Measurements from ENCODE around the gene BICD2. TPM values are rescaled to one million over a fixed set of nuclear protein-coding genes. Genes with fewer than 3 reads are reported as not detected.
A peak's percentile ranks its signal among the peaks of the same experiment; 100 is the strongest.

BICD2 gene
- total and polyA plus RNA-seq, 10 of the 15 experiments (the other 5 are each of a cell fraction or from before 2014, with no cell fraction given), result 5.3 to 25.5 (median 14.4) TPM

DNA sequence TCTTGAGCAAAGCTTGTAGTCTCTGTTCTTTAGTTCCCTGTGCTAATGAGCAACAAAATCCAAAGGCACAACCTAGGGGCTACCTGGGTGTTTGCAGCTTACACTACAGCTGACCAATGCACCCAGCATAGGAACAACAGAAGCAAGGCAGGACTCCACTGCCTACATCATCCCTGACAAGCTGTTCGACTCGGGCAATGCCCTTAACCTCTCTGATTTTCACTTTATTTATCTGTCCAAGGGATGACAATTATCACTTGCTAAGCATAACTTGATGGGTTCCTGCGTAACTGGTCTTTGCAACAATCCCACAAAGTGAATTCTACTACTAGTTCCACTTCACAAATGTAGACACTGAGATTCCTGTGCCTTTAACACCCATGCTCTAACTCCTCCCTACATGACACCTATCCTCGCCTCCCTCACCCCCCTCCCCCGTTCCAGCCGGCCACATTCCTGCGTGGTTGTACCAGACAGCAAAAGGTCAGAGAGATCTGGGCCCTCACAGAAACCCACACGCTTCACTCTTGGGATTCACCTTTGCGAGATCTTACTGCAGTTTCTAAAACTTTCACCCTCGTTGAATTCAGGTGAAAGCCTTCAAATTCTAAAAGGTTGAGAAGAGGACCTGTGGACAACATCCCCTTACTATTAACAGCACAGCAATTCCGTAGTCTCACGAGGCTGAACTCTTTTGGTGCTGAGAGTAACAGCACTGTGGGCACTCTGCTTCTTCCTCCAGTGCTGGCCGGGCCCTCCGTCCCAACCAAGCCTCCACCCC lies 95.7 kb downstream of the BICD2 start:
- FAIRE-seq, result peak; percentile 49
- peak overlapping the region; percentile 63 for H3K9ac ChIP-seq (ENCODE audit: control insufficient read depth, insufficient read depth, low read length)
- ChIA-PET POLR2A (no interaction called here), CTCF (interaction anchor here (0.9 to 1.8 kb wide), 2 partner anchors 38 to 384 kb away, joined by 3 to 6 read pairs; no protein-coding TSS in a partner anchor), SMC1A (ENCODE audit: uncharacterized antibody, unreplicated experiment) (no interaction called here), RAD21 (ENCODE audit: unreplicated experiment) (no interaction called here)
- intact Hi-C loops (cut with micrococcal nuclease; ENCODE audit: unreplicated experiment), result loop anchor here (5.0 kb wide), 1 partner anchor 38 kb away; no protein-coding TSS in a partner anchor
- no peaks in the 10 kb centered on the region for H3K27me3 ChIP-seq (replicated peaks in 1 of 2; ENCODE audit: control insufficient read depth in 2 of 2, insufficient read depth in 2 of 2, low read length in 1 of 2)
- H3K27ac ChIP-seq (ENCODE audit: control insufficient read depth, insufficient read depth), result peak overlapping the region; percentile 76
- DNase-seq (ENCODE audit: low read depth, low spot score), result no peak
- peak overlapping the region; percentile 89 for H3K4me2 ChIP-seq (ENCODE audit: control insufficient read depth, insufficient read depth)
- TSS peak; percentile 75 for BruUV-seq (replicated peaks)
- peaks cover 28% of the 10 kb centered on the region for H3K4me1 ChIP-seq (ENCODE audit: control insufficient read depth, insufficient read depth, low read length)
- peaks cover 4% of the 10 kb centered on the region; the same call in 1 of the 2 replicates for H4K20me1 ChIP-seq (ENCODE audit: control insufficient read depth, insufficient read depth)
- peaks cover 0 to 14% of the 10 kb centered on the region in 2 experiments; a peak in 2 of 4 replicates for H3K36me3 ChIP-seq (ENCODE audit: control insufficient read depth in 2 of 2, insufficient read depth in 2 of 2, low read length in 1 of 2)
- H3K79me2 ChIP-seq (ENCODE audit: control insufficient read depth, insufficient read depth, low read length), result peaks cover 56% of the 10 kb centered on the region
- H3K4me3 ChIP-seq, result peak overlapping the region; percentile 91
- 13% methylated on average over 14 of the region's 14 CpGs for WGBS (ENCODE audit: insufficient coverage, insufficient replicate concordance, low lambda C conversion rate, missing lambda C conversion rate)
- in situ Hi-C loops (cut with MboI), result no loop called here
- peak; percentile 35 for ATAC-seq
- H2AFZ ChIP-seq (ENCODE audit: control insufficient read depth, low read depth, low read length), result peak overlapping the region; percentile 40; the same call in 1 of the 2 replicates
- H3K9me3 ChIP-seq (replicated peaks; ENCODE audit: control insufficient read depth, insufficient read depth, low read length), result no peaks in the 10 kb centered on the region; the same call in 2 of the 3 replicates
- no peak for TF ChIP-seq EED (IDR thresholded peaks at IDR 0.05; ENCODE audit: low read depth)
- peak; percentile 32; the same call in 1 of the 2 replicates for TF ChIP-seq TAF1 (IDR thresholded peaks at IDR 0.05; ENCODE audit: borderline replicate concordance, low read depth, low read length)
- TF ChIP-seq POLR2AphosphoS2 (IDR thresholded peaks at IDR 0.05; ENCODE audit: low read depth, low read length), result no peak
- TF ChIP-seq, protein P1, sequence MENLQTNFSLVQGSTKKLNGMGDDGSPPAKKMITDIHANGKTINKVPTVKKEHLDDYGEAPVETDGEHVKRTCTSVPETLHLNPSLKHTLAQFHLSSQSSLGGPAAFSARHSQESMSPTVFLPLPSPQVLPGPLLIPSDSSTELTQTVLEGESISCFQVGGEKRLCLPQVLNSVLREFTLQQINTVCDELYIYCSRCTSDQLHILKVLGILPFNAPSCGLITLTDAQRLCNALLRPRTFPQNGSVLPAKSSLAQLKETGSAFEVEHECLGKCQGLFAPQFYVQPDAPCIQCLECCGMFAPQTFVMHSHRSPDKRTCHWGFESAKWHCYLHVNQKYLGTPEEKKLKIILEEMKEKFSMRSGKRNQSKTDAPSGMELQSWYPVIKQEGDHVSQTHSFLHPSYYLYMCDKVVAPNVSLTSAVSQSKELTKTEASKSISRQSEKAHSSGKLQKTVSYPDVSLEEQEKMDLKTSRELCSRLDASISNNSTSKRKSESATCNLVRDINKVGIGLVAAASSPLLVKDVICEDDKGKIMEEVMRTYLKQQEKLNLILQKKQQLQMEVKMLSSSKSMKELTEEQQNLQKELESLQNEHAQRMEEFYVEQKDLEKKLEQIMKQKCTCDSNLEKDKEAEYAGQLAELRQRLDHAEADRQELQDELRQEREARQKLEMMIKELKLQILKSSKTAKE (IDR thresholded peaks at IDR 0.05; ENCODE audit: low read depth, poor library complexity, severe bottlenecking), result no peak
- TF ChIP-seq, protein P2, sequence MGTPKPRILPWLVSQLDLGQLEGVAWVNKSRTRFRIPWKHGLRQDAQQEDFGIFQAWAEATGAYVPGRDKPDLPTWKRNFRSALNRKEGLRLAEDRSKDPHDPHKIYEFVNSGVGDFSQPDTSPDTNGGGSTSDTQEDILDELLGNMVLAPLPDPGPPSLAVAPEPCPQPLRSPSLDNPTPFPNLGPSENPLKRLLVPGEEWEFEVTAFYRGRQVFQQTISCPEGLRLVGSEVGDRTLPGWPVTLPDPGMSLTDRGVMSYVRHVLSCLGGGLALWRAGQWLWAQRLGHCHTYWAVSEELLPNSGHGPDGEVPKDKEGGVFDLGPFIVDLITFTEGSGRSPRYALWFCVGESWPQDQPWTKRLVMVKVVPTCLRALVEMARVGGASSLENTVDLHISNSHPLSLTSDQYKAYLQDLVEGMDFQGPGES (IDR thresholded peaks at IDR 0.05), result no peak
- no peak for TF ChIP-seq EZH2 (IDR thresholded peaks at IDR 0.05; ENCODE audit: borderline replicate concordance, control insufficient read depth, low read depth, low read length)
- TF ChIP-seq, protein P3, sequence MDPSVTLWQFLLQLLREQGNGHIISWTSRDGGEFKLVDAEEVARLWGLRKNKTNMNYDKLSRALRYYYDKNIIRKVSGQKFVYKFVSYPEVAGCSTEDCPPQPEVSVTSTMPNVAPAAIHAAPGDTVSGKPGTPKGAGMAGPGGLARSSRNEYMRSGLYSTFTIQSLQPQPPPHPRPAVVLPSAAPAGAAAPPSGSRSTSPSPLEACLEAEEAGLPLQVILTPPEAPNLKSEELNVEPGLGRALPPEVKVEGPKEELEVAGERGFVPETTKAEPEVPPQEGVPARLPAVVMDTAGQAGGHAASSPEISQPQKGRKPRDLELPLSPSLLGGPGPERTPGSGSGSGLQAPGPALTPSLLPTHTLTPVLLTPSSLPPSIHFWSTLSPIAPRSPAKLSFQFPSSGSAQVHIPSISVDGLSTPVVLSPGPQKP (IDR thresholded peaks at IDR 0.05; ENCODE audit: low read depth, low read length), result no peak
- TF ChIP-seq CHD4 (IDR thresholded peaks at IDR 0.05), result no peak
- 0 out of 2 replicates have a peak, but pooled peaks have one; percentile 16 for TF ChIP-seq CREB1 (IDR thresholded peaks at IDR 0.05; ENCODE audit: low read depth)
- TF ChIP-seq POU2F2 (IDR thresholded peaks at IDR 0.05; ENCODE audit: borderline replicate concordance, low read depth, low read length), result no peak
- TF ChIP-seq, protein P4, sequence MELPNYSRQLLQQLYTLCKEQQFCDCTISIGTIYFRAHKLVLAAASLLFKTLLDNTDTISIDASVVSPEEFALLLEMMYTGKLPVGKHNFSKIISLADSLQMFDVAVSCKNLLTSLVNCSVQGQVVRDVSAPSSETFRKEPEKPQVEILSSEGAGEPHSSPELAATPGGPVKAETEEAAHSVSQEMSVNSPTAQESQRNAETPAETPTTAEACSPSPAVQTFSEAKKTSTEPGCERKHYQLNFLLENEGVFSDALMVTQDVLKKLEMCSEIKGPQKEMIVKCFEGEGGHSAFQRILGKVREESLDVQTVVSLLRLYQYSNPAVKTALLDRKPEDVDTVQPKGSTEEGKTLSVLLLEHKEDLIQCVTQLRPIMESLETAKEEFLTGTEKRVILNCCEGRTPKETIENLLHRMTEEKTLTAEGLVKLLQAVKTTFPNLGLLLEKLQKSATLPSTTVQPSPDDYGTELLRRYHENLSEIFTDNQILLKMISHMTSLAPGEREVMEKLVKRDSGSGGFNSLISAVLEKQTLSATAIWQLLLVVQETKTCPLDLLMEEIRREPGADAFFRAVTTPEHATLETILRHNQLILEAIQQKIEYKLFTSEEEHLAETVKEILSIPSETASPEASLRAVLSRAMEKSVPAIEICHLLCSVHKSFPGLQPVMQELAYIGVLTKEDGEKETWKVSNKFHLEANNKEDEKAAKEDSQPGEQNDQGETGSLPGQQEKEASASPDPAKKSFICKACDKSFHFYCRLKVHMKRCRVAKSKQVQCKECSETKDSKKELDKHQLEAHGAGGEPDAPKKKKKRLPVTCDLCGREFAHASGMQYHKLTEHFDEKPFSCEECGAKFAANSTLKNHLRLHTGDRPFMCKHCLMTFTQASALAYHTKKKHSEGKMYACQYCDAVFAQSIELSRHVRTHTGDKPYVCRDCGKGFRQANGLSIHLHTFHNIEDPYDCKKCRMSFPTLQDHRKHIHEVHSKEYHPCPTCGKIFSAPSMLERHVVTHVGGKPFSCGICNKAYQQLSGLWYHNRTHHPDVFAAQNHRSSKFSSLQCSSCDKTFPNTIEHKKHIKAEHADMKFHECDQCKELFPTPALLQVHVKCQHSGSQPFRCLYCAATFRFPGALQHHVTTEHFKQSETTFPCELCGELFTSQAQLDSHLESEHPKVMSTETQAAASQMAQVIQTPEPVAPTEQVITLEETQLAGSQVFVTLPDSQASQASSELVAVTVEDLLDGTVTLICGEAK (IDR thresholded peaks at IDR 0.05; ENCODE audit: borderline replicate concordance), result no peak
- no peak for TF ChIP-seq TBL1XR1 (IDR thresholded peaks at IDR 0.05; ENCODE audit: low read depth, low read length)
- peak in 1 of 2 experiments; percentile 25; a peak in 1 of 3 replicates for TF ChIP-seq EGR1 (IDR thresholded peaks at IDR 0.05; ENCODE audit: borderline replicate concordance in 1 of 2, low read depth in 2 of 2, low read length in 2 of 2)
- no peak for TF ChIP-seq NR2C2 (IDR thresholded peaks at IDR 0.05; ENCODE audit: borderline replicate concordance, control insufficient read depth, insufficient read length, low read depth)
